Esophagus squamous epithelium (tissue), 5 donors: Measurements from ENCODE around the gene UNC119B. TPM values are rescaled to one million over a fixed set of nuclear protein-coding genes. Genes with fewer than 3 reads are reported as not detected.

Source experiments
- DNase-seq: peaks from one replicate; lab custom pipeline; 2025; lab: John Stamatoyannopoulos, UW
- H3K27ac ChIP-seq, 4 donors: fragments of 200-600 bp; sonication (generic); one replicate each; pipeline ENCODE4 v1.5.1; 2016 to 2019; ENCODE audit warnings: mild to moderate bottlenecking in 1 of 4
- H3K27me3 ChIP-seq, 4 donors: fragments of 200-600 bp; sonication (generic); 1 replicate in 3 of 4; 2 replicates in 1 of 4; pipeline versions ENCODE4 v1.5.1 to v1.6.0; 2017 to 2021; ENCODE audit warnings: antibody characterized with exemption in 1 of 4
- H3K36me3 ChIP-seq, 3 donors: fragments of 200-600 bp; sonication (generic); one replicate each; pipeline ENCODE4 v1.5.1; 2016 to 2019
- H3K4me1 ChIP-seq, 3 donors: fragments of 200-600 bp; sonication (generic); one replicate each; pipeline ENCODE4 v1.5.1; 2017 to 2019
- H3K4me3 ChIP-seq, 4 donors: fragments of 200-600 bp; sonication (generic); 1 replicate in 3 of 4; 2 replicates in 1 of 4; pipeline ENCODE4 v1.5.1; 2016 to 2019; ENCODE audit warnings: mild to moderate bottlenecking in 2 of 4, moderate library complexity in 1 of 4
- H3K9me3 ChIP-seq, 3 donors: fragments of 200-600 bp; sonication (generic); one replicate each; pipeline ENCODE4 v1.5.1; 2016 to 2019
- POLR2A ChIP-seq, 4 donors: fragments of 450-650 bp; IDR thresholded peaks; one replicate each; pipeline ENCODE4 v1.6.1; 2017; ENCODE audit warnings: antibody characterized with exemption in 4 of 4, mild to moderate bottlenecking in 4 of 4, moderate library complexity in 3 of 4
- WGBS, 2 donors: methylation state at CpG; one replicate each; pipeline ENCODE4 v1.1.5; 2018; 5-methylcytosine and 5-hydroxymethylcytosine counted together
- intact Hi-C: fragments of 100-400 bp; cut with DNase I; formaldehyde crosslinking; loops from one replicate; pipeline ENCODE4 v1.15.0; 2022
- total RNA-seq, 4 donors: library from RNA; depleted of rRNA; stranded (reverse); fragments of >200 nt; gene quantifications; one replicate each; pipeline ENCODE4 v1.1.0, GENCODE V29; 2016
- TF ChIP-seq, protein P1 (sequence below), 6 experiments: fragments of 450-650 bp in 4 of 6; fragments of 200-600 bp in 2 of 6; sonication (generic) in 2 of 6; IDR thresholded peaks; one replicate each; pipeline ENCODE4 v1.5.1; 2016 to 2019; ENCODE audit warnings: antibody characterized with exemption in 6 of 6, mild to moderate bottlenecking in 4 of 6, moderate library complexity in 4 of 6
- donor health status: DM: yes; HTN: yes; CAD: no.

UNC119B gene
- total RNA-seq, 4 donors from 2014 or later = 6.4 to 23.3 (median 12.4) TPM

DNA sequence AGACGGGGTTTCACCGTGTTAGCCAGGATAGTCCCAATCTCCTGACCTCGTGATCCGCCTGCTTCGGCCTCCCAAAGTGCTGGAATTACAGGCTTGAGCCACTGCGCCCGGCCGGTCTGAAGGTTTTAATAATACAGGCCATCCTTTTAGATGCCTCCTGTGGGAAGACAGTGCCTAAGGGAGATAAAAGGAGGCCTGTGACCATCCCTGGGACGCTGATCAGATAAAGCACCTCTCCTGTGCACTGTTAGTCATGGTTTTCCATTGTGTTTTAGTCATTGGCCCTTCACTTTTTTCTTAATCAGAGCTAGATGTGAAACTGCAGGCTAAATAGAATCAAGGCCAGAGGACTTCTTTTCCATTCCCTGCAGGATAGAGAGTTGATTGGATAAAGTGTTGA, 7.8 kb downstream of the UNC119B start:
- intact Hi-C loops = no loop called here
- no peaks in the 10 kb centered on the region for H3K27me3 ChIP-seq
- no peak for DNase-seq
- H3K27ac ChIP-seq = no peak overlapping the region
- H3K4me3 ChIP-seq = no peak overlapping the region
- TF ChIP-seq, protein P1, sequence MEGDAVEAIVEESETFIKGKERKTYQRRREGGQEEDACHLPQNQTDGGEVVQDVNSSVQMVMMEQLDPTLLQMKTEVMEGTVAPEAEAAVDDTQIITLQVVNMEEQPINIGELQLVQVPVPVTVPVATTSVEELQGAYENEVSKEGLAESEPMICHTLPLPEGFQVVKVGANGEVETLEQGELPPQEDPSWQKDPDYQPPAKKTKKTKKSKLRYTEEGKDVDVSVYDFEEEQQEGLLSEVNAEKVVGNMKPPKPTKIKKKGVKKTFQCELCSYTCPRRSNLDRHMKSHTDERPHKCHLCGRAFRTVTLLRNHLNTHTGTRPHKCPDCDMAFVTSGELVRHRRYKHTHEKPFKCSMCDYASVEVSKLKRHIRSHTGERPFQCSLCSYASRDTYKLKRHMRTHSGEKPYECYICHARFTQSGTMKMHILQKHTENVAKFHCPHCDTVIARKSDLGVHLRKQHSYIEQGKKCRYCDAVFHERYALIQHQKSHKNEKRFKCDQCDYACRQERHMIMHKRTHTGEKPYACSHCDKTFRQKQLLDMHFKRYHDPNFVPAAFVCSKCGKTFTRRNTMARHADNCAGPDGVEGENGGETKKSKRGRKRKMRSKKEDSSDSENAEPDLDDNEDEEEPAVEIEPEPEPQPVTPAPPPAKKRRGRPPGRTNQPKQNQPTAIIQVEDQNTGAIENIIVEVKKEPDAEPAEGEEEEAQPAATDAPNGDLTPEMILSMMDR (IDR thresholded peaks at IDR 0.05) = no peak
- TF ChIP-seq POLR2A (IDR thresholded peaks at IDR 0.05) = no peak
- no peaks in the 10 kb centered on the region for H3K9me3 ChIP-seq
- H3K4me1 ChIP-seq = peaks cover 0 to 18% (median 3%) of the 10 kb centered on the region in 3 donors
- H3K36me3 ChIP-seq = peaks cover 20 to 94% (median 41%) of the 10 kb centered on the region in 3 donors
- WGBS, 2 donors = 82 to 96% methylated on average over 7 to 9 of the region's 9 CpGs

DNA sequence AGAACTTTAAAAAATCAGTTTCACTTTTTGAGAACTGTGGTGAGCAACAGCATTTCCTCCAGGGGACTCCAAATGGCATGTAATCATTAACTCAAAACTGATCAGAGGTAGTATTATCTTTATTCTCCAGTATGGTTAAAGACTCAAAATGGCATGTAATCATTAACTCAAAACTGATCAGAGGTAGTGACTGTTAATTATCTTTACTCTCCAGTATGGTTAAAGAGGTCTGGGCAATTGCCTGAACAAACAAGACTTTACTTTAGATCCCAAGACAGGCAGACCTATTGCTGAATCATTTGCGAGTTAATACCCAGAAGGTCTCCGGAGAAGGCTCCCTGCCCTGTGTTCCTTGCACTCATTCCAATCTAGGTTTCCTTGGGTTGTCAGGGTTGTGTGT, 8.8 kb downstream of the UNC119B start:
- Histone ChIP-seq H3K4me1 (peaks cover 0 to 11% (median 0%) of the 10 kb centered on the region in 3 donors), H3K27ac (no peak overlapping the region), H3K36me3 (peaks cover 20 to 99% (median 41%) of the 10 kb centered on the region in 3 donors), H3K27me3 (no peaks in the 10 kb centered on the region), H3K9me3 (no peaks in the 10 kb centered on the region), H3K4me3 (no peak overlapping the region)
- WGBS, 2 donors = 90 to 94% methylated on average over 2 of the region's 2 CpGs
- no peak for DNase-seq
- intact Hi-C loops = no loop called here
- no peak for TF ChIP-seq POLR2A (IDR thresholded peaks at IDR 0.05)
- TF ChIP-seq, protein P1 (IDR thresholded peaks at IDR 0.05) = no peak

DNA sequence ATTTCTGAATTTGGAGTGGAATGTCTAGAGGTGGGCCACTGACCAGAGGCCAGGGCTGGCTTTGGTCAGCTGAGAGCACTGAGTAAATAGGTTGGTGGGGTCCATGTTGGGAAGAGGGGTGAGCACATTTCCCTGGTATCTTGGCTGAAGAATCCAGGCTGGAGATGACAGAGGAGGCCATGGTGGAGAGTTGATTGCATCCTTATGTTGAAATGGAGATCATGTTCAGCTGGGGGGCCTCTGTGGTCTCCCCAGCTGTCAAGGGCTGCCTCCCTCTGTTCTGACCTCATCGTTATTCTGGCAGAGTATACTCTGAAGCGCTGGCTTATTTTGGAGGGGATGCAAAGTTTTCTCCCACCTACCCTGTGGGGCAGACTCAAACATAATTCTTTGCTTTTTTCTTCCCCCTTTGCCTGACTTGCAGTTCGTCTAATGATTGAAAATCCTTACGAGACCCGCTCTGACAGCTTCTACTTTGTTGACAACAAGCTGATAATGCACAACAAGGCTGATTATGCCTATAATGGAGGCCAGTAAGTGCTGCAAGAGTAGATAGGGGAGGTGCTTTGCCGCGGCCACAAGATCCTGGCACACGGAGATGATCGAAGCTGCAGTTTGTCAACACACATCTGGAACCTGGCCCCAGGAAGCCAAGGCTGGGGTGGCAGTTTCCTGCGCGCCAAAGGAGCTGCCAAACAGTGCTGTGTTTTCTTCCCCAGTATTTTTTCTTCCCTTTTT, 9.4 kb downstream of the UNC119B start:
- no peak for TF ChIP-seq POLR2A (IDR thresholded peaks at IDR 0.05)
- TF ChIP-seq, protein P1 (IDR thresholded peaks at IDR 0.05) = no peak
- H3K4me1 ChIP-seq = peaks cover 0 to 12% (median 0%) of the 10 kb centered on the region in 3 donors
- DNase-seq = no peak
- no peak overlapping the region for H3K27ac ChIP-seq
- no peak overlapping the region for H3K4me3 ChIP-seq
- H3K27me3 ChIP-seq = no peaks in the 10 kb centered on the region
- peaks cover 20 to 93% (median 36%) of the 10 kb centered on the region in 3 donors for H3K36me3 ChIP-seq
- intact Hi-C loops = no loop called here
- WGBS, 2 donors = 76 to 80% methylated on average over 9 to 11 of the region's 11 CpGs
- no peaks in the 10 kb centered on the region for H3K9me3 ChIP-seq

DNA sequence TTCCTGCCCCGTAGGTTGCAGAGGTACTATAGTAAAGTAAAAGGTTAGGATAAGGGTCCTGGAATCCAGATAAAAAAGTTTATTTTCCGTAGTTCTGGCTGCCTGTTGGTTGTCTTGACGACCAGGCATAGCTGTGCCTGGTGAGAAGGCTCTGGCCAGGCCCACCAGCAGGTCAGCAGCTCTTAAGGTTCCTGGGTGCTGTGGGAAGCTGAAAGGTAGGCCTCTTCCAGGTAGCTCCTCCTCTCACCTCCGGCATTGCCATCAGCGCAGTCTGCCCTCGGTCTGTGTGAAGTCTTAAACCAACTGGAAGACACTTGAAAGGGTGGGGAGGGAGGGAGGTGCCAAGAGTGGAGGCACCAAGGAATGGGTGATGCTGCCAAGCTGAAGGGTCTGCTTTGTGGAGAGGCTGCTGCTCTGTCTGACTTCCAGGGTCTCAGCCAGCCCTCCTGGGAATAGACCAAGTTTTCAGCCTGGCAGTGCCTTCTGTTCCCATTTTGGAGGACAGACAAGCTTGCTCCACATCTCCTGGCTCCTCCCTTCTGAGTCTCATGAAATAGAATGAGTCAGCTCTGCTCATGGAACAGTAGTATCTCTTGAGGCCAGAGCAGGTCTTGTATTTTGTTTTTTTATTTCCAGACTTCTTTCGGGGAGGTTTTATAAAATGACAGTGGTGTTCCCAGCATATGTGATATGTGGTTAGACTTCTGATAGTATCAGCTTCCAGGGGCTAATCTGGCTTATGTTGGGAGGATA, 10.2 kb downstream of the UNC119B start:
- no peak for TF ChIP-seq POLR2A (IDR thresholded peaks at IDR 0.05)
- TF ChIP-seq, protein P1 (IDR thresholded peaks at IDR 0.05) = no peak
- intact Hi-C loops = no loop called here
- peaks cover 4 to 19% (median 6%) of the 10 kb centered on the region in 3 donors for H3K4me1 ChIP-seq
- peak overlapping the region in 3 of 4 donors; percentile 11 to 54 (median 17) for H3K27ac ChIP-seq
- no peaks in the 10 kb centered on the region for H3K27me3 ChIP-seq
- no peak overlapping the region for H3K4me3 ChIP-seq
- no peaks in the 10 kb centered on the region for H3K9me3 ChIP-seq
- WGBS, 2 donors = 62 to 68% methylated on average over 4 to 5 of the region's 7 CpGs
- no peak for DNase-seq
- H3K36me3 ChIP-seq = peaks cover 20 to 86% (median 36%) of the 10 kb centered on the region in 3 donors
